ENCODE measurements around the gene TRAM2.

- TF ChIP-seq POLR2AphosphoS5 (IDR thresholded peaks at IDR 0.05; ENCODE audit: low read length) (no peak), MAX (IDR thresholded peaks at IDR 0.05; ENCODE audit: low read depth, low read length) (no peak), CTCF (IDR thresholded peaks at IDR 0.05 in 2 of 3, conservative IDR thresholded peaks at IDR 0.05 in 1 of 3; ENCODE audit: control insufficient read depth in 2 of 3, extremely low read depth in 1 of 3, insufficient read depth in 1 of 3, low read depth in 3 of 3, low read length in 3 of 3) (no peak), POU2F2 (IDR thresholded peaks at IDR 0.05; ENCODE audit: borderline replicate concordance, low read depth, low read length) (no peak)
Measured at GRCh38 chr6:52550014-52550575, 26.8 kb downstream of the TRAM2 start.
